Fibroblast of the aortic adventitia (primary cell): Measurements from ENCODE around the gene VPS41. TPM values are rescaled to one million over a fixed set of nuclear protein-coding genes. Genes with fewer than 3 reads are reported as not detected.

Experiments used
- DNase-seq: peaks from one replicate; pipeline ENCODE4 v3.0.0-alpha.2; 2010; ENCODE audit warnings: low read depth
- H3K4me3 ChIP-seq: 2 replicates; pipeline ENCODE4 v1.5.1; 2011; ENCODE audit warnings: low read depth, mild to moderate bottlenecking, control low read depth, low read length, moderate library complexity
- CTCF ChIP-seq: IDR thresholded peaks from 2 replicates; pipeline ENCODE4 v1.5.1; 2011; ENCODE audit warnings: mild to moderate bottlenecking, low read length, control low read depth, inconsistent platforms; ENCODE audit not compliant: insufficient read depth
- total RNA-seq: library from RNA; depleted of rRNA; stranded (reverse); fragments of >200 nt; gene quantifications from 2 replicates; pipeline ENCODE4 v1.2.3, GENCODE V29; 2012; ENCODE audit warnings: low replicate concordance

The VPS41 gene
- total RNA-seq, 1 donor = 58.0 TPM

GRCh38 chr7:38753347-38753746 lies 155.6 kb downstream of the VPS41 start:
- DNase-seq = no peak
- no peak for TF ChIP-seq CTCF
- H3K4me3 ChIP-seq = no peak overlapping the region

- no peak for DNase-seq
- no peak for TF ChIP-seq CTCF
- H3K4me3 ChIP-seq = no peak overlapping the region
Observed at GRCh38 chr7:38751416-38751815, 157.6 kb downstream of the VPS41 start.

- DNase-seq = peak; percentile 53
- TF ChIP-seq CTCF = peak; percentile 63
- H3K4me3 ChIP-seq = no peak overlapping the region
Observed at GRCh38 chr7:38748056-38748610, 160.9 kb downstream of the VPS41 start.

- no peak for TF ChIP-seq CTCF
- H3K4me3 ChIP-seq = no peak overlapping the region
- no peak for DNase-seq
Observed at GRCh38 chr7:38746438-38746837, 162.6 kb downstream of the VPS41 start.

GRCh38 chr7:38744746-38745145 lies 164.2 kb downstream of the VPS41 start:
- TF ChIP-seq CTCF = no peak
- DNase-seq = peak; percentile 68
- H3K4me3 ChIP-seq = no peak overlapping the region

- DNase-seq = no peak
- no peak overlapping the region for H3K4me3 ChIP-seq
- TF ChIP-seq CTCF = no peak
Observed at GRCh38 chr7:38743899-38744298, 165.1 kb downstream of the VPS41 start.

GRCh38 chr7:38740041-38740440 lies 168.9 kb downstream of the VPS41 start:
- no peak overlapping the region for H3K4me3 ChIP-seq
- TF ChIP-seq CTCF = no peak
- no peak for DNase-seq
